ENCODE measurements around the gene ROM1. TPM values are rescaled to one million over a fixed set of nuclear protein-coding genes. Genes with fewer than 3 reads are reported as not detected.

The ROM1 gene
- total and polyA plus RNA-seq, 2 experiments from 2014 or later, result 0.24 to 0.65 TPM

DNA sequence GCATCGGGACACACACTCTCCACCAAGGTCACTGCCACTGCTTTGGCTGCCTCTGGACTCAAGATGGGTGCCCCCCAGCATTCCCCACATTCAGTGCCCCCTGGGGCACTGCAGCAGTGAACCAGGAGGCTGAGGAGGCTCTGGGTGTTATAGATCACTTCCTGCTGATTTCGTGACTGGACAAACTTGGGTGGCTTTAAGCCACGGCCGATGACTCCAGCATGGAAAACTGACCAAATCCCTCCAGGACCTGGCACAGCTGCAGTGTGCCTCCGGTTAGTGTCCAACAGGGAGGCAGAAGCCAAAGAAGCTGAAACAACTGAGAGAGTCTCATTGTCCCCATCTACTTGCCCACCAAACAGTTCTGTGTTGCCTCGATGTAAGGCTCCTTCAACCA is 34.5 kb downstream of the ROM1 start:
- H3K27ac Mint-ChIP-seq, result no peak overlapping the region
- no peak for TF ChIP-seq POLR2AphosphoS5 (IDR thresholded peaks at IDR 0.05; ENCODE audit: low read depth)
- TF ChIP-seq ZNF114 (CRISPR knock-in tag; IDR thresholded peaks at IDR 0.05), result no peak
- TF ChIP-seq, protein P1, sequence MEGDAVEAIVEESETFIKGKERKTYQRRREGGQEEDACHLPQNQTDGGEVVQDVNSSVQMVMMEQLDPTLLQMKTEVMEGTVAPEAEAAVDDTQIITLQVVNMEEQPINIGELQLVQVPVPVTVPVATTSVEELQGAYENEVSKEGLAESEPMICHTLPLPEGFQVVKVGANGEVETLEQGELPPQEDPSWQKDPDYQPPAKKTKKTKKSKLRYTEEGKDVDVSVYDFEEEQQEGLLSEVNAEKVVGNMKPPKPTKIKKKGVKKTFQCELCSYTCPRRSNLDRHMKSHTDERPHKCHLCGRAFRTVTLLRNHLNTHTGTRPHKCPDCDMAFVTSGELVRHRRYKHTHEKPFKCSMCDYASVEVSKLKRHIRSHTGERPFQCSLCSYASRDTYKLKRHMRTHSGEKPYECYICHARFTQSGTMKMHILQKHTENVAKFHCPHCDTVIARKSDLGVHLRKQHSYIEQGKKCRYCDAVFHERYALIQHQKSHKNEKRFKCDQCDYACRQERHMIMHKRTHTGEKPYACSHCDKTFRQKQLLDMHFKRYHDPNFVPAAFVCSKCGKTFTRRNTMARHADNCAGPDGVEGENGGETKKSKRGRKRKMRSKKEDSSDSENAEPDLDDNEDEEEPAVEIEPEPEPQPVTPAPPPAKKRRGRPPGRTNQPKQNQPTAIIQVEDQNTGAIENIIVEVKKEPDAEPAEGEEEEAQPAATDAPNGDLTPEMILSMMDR (conservative IDR thresholded peaks at IDR 0.05; ENCODE audit: low read depth in 2 of 2), result no peak
- no peak for TF ChIP-seq STAT1 (IDR thresholded peaks at IDR 0.05; ENCODE audit: unreplicated experiment)
- no peak for TF ChIP-seq CREB1 (CRISPR knock-in tag; IDR thresholded peaks at IDR 0.05; ENCODE audit: low read depth)
- no peak for TF ChIP-seq EZH2 (IDR thresholded peaks at IDR 0.05; ENCODE audit: low read depth, unreplicated experiment)
- TF ChIP-seq, protein P2, sequence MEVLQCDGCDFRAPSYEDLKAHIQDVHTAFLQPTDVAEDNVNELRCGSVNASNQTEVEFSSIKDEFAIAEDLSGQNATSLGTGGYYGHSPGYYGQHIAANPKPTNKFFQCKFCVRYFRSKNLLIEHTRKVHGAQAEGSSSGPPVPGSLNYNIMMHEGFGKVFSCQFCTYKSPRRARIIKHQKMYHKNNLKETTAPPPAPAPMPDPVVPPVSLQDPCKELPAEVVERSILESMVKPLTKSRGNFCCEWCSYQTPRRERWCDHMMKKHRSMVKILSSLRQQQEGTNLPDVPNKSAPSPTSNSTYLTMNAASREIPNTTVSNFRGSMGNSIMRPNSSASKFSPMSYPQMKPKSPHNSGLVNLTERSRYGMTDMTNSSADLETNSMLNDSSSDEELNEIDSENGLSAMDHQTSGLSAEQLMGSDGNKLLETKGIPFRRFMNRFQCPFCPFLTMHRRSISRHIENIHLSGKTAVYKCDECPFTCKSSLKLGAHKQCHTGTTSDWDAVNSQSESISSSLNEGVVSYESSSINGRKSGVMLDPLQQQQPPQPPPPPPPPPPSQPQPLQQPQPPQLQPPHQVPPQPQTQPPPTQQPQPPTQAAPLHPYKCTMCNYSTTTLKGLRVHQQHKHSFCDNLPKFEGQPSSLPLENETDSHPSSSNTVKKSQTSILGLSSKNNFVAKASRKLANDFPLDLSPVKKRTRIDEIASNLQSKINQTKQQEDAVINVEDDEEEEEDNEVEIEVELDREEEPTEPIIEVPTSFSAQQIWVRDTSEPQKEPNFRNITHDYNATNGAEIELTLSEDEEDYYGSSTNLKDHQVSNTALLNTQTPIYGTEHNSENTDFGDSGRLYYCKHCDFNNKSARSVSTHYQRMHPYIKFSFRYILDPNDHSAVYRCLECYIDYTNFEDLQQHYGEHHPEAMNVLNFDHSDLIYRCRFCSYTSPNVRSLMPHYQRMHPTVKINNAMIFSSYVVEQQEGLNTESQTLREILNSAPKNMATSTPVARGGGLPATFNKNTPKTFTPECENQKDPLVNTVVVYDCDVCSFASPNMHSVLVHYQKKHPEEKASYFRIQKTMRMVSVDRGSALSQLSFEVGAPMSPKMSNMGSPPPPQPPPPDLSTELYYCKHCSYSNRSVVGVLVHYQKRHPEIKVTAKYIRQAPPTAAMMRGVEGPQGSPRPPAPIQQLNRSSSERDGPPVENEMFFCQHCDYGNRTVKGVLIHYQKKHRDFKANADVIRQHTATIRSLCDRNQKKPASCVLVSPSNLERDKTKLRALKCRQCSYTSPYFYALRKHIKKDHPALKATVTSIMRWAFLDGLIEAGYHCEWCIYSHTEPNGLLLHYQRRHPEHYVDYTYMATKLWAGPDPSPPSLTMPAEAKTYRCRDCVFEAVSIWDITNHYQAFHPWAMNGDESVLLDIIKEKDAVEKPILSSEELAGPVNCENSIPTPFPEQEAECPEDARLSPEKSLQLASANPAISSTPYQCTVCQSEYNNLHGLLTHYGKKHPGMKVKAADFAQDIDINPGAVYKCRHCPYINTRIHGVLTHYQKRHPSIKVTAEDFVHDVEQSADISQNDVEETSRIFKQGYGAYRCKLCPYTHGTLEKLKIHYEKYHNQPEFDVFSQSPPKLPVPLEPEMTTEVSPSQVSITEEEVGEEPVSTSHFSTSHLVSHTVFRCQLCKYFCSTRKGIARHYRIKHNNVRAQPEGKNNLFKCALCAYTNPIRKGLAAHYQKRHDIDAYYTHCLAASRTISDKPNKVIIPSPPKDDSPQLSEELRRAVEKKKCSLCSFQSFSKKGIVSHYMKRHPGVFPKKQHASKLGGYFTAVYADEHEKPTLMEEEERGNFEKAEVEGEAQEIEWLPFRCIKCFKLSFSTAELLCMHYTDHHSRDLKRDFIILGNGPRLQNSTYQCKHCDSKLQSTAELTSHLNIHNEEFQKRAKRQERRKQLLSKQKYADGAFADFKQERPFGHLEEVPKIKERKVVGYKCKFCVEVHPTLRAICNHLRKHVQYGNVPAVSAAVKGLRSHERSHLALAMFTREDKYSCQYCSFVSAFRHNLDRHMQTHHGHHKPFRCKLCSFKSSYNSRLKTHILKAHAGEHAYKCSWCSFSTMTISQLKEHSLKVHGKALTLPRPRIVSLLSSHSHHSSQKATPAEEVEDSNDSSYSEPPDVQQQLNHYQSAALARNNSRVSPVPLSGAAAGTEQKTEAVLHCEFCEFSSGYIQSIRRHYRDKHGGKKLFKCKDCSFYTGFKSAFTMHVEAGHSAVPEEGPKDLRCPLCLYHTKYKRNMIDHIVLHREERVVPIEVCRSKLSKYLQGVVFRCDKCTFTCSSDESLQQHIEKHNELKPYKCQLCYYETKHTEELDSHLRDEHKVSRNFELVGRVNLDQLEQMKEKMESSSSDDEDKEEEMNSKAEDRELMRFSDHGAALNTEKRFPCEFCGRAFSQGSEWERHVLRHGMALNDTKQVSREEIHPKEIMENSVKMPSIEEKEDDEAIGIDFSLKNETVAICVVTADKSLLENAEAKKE (CRISPR knock-in tag; IDR thresholded peaks at IDR 0.05), result no peak
- TF ChIP-seq JUNB (IDR thresholded peaks at IDR 0.05; ENCODE audit: unreplicated experiment), result no peak
- no peak for TF ChIP-seq ZNF331 (CRISPR knock-in tag; IDR thresholded peaks at IDR 0.05; ENCODE audit: low read depth)
- TF ChIP-seq, protein P3, sequence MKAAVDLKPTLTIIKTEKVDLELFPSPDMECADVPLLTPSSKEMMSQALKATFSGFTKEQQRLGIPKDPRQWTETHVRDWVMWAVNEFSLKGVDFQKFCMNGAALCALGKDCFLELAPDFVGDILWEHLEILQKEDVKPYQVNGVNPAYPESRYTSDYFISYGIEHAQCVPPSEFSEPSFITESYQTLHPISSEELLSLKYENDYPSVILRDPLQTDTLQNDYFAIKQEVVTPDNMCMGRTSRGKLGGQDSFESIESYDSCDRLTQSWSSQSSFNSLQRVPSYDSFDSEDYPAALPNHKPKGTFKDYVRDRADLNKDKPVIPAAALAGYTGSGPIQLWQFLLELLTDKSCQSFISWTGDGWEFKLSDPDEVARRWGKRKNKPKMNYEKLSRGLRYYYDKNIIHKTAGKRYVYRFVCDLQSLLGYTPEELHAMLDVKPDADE (IDR thresholded peaks at IDR 0.05), result no peak
- TF ChIP-seq, protein P4, sequence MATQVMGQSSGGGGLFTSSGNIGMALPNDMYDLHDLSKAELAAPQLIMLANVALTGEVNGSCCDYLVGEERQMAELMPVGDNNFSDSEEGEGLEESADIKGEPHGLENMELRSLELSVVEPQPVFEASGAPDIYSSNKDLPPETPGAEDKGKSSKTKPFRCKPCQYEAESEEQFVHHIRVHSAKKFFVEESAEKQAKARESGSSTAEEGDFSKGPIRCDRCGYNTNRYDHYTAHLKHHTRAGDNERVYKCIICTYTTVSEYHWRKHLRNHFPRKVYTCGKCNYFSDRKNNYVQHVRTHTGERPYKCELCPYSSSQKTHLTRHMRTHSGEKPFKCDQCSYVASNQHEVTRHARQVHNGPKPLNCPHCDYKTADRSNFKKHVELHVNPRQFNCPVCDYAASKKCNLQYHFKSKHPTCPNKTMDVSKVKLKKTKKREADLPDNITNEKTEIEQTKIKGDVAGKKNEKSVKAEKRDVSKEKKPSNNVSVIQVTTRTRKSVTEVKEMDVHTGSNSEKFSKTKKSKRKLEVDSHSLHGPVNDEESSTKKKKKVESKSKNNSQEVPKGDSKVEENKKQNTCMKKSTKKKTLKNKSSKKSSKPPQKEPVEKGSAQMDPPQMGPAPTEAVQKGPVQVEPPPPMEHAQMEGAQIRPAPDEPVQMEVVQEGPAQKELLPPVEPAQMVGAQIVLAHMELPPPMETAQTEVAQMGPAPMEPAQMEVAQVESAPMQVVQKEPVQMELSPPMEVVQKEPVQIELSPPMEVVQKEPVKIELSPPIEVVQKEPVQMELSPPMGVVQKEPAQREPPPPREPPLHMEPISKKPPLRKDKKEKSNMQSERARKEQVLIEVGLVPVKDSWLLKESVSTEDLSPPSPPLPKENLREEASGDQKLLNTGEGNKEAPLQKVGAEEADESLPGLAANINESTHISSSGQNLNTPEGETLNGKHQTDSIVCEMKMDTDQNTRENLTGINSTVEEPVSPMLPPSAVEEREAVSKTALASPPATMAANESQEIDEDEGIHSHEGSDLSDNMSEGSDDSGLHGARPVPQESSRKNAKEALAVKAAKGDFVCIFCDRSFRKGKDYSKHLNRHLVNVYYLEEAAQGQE (IDR thresholded peaks at IDR 0.05; ENCODE audit: unreplicated experiment), result no peak
- TF ChIP-seq NANOG (IDR thresholded peaks at IDR 0.05; ENCODE audit: borderline replicate concordance), result no peak
- no peak for TF ChIP-seq EZH2phosphoT487 (IDR thresholded peaks at IDR 0.05; ENCODE audit: unreplicated experiment)
- H3K4me1 Mint-ChIP-seq, result peaks cover 16% of the 10 kb centered on the region
- Histone ChIP-seq H3K27me3 (ENCODE audit: insufficient read depth) (no peaks in the 10 kb centered on the region), H4K20me1 (replicated peaks; ENCODE audit: insufficient read depth) (peaks cover 19% of the 10 kb centered on the region), H3K79me2 (replicated peaks; ENCODE audit: insufficient read depth) (peaks cover 55% of the 10 kb centered on the region), H3F3A (replicated peaks; ENCODE audit: low read depth) (peaks cover 20% of the 10 kb centered on the region; the same call in 1 of the 2 replicates), H3K9me2 (ENCODE audit: insufficient read depth) (no peaks in the 10 kb centered on the region), H3K4me2 (no peak overlapping the region), H3K36me3 (ENCODE audit: insufficient read depth) (peaks cover 10% of the 10 kb centered on the region; the same call in 1 of the 2 replicates), H3K4me3 (no peak overlapping the region), H2AFZ (no peak overlapping the region), H3K27ac (ENCODE audit: low read depth) (no peak overlapping the region), H3K4me1 (ENCODE audit: insufficient read depth) (peaks cover 7% of the 10 kb centered on the region; the same call in 1 of the 2 replicates)
- no peak overlapping the region; the same call in 2 of the 3 replicates for H3K4me3 Mint-ChIP-seq
- H3K27me3 Mint-ChIP-seq (ENCODE audit: insufficient read depth, low read depth, poor library complexity), result peaks cover 10% of the 10 kb centered on the region
- DNase-seq (ENCODE audit: low spot score), result no peak
- no peak for ATAC-seq
- peaks cover 2% of the 10 kb centered on the region; the same call in 1 of the 3 replicates for H3K9me3 Mint-ChIP-seq
- H3K36me3 Mint-ChIP-seq (ENCODE audit: low read depth), result peaks cover 38% of the 10 kb centered on the region

Measured in GM23338 (cell line).